ENCODE data around the gene COL1A2.

GRCh38 chr7:94384315-94384714, 10.4 kb upstream of the COL1A2 start:
- TF ChIP-seq EZH2 (IDR thresholded peaks at IDR 0.05; ENCODE audit: borderline replicate concordance, insufficient read depth, low read length, poor library complexity, severe bottlenecking): no peak
- TF ChIP-seq RAD21 (conservative IDR thresholded peaks at IDR 0.05): no peak
- no peak for TF ChIP-seq POLR2AphosphoS5 (IDR thresholded peaks at IDR 0.05)
- no peak for TF ChIP-seq CTCF (IDR thresholded peaks at IDR 0.05; ENCODE audit: poor library complexity, severe bottlenecking)
- no peak for TF ChIP-seq SMC3 (conservative IDR thresholded peaks at IDR 0.05; ENCODE audit: poor library complexity)
